Raji (cell line): ENCODE results near the gene NISCH.

Experiments used
- POLR2A ChIP-seq: IDR thresholded peaks from 2 replicates; pipeline ENCODE4 v1.6.1; 2011; ENCODE audit warnings: low read depth, low read length, control low read depth; ENCODE audit not compliant: insufficient read depth

NISCH gene

GRCh38 chr3:52455283-52456168 is at the start of gene NISCH:
Gene NISCH (plus strand): TSS chr3:52455604. CDS start chr3:52455642, 38 bp downstream.
- TF ChIP-seq POLR2A: peak; percentile 87

- TF ChIP-seq POLR2A: no peak
Measured at GRCh38 chr3:52406231-52406661, 49.2 kb upstream of the NISCH start.

GRCh38 chr3:52406791-52407510 is 48.5 kb upstream of the NISCH start:
- TF ChIP-seq POLR2A: no peak

- TF ChIP-seq POLR2A: no peak
Measured at GRCh38 chr3:52407779-52408178, 47.6 kb upstream of the NISCH start.

- no peak for TF ChIP-seq POLR2A
Measured at GRCh38 chr3:52408466-52408865, 46.9 kb upstream of the NISCH start.

GRCh38 chr3:52415800-52416199 is 39.6 kb upstream of the NISCH start:
- no peak for TF ChIP-seq POLR2A

GRCh38 chr3:52420388-52420787 is 35.0 kb upstream of the NISCH start:
- TF ChIP-seq POLR2A: no peak

- no peak for TF ChIP-seq POLR2A
Measured at GRCh38 chr3:52422669-52423068, 32.7 kb upstream of the NISCH start.

- TF ChIP-seq POLR2A: no peak
Measured at GRCh38 chr3:52423173-52423572, 32.2 kb upstream of the NISCH start.

GRCh38 chr3:52428151-52429005 is 27.0 kb upstream of the NISCH start:
- no peak for TF ChIP-seq POLR2A

GRCh38 chr3:52429031-52429430 is 26.4 kb upstream of the NISCH start:
- TF ChIP-seq POLR2A: no peak

- TF ChIP-seq POLR2A: no peak
Measured at GRCh38 chr3:52429779-52430415, 25.5 kb upstream of the NISCH start.

GRCh38 chr3:52430416-52430810 is 25.0 kb upstream of the NISCH start:
- TF ChIP-seq POLR2A: no peak

GRCh38 chr3:52431459-52432223 is 23.8 kb upstream of the NISCH start:
- no peak for TF ChIP-seq POLR2A
